ENCODE results near the gene SPAG17.
"Not testable (repeated sequence)": the region's sequence is repeated elsewhere in the genome, so short reads cannot be mapped to it uniquely, and the experiment has no call there.

Gene SPAG17

DNA sequence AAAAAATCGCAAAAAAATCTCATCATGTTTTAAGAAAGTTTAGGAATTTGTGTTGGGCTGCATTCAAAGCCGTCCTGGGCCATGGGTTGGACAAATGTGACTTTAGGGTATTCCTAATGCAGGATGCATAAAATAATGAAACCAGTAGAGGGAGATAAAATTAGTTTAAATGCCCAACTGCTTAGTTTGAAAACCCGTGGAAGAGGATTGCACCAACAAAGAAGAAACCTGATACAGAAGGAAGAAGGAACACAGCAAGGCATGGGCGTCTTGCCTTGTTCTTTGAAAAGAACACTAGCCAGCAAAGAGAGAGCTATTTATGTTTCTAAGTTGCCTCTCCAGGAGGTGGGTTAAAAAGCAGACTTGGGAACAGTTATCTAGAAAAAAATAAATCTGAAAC lies 217.6 kb downstream of the SPAG17 start:
- peak; percentile 82 for DNase-seq

- DNase-seq, result no peak
Observed at GRCh38 chr1:117964290-117965038, 220.6 kb downstream of the SPAG17 start.

GRCh38 chr1:117959364-117959763 lies 225.7 kb downstream of the SPAG17 start:
- DNase-seq, result no peak

DNA sequence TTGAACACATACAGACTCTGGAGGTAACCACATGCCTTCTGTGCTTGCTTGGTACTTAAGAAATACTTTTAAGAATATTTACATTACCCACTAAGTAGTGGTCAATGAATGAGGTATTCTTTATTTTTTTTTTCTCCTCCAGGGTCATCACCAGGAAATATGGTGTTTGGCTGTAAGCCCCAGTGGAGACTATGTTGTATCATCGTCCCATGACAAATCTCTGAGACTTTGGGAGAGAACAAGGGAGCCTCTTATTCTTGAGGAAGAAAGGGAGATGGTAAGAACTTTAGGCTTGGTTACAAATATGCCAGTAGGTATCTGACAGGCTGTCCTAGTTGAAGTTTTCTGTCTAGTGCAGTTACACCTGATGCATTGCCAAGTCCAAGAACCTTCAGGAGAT lies 232.6 kb downstream of the SPAG17 start:
- no peak for DNase-seq

GRCh38 chr1:117942293-117942692 lies 242.7 kb downstream of the SPAG17 start:
- no peak for DNase-seq

DNA sequence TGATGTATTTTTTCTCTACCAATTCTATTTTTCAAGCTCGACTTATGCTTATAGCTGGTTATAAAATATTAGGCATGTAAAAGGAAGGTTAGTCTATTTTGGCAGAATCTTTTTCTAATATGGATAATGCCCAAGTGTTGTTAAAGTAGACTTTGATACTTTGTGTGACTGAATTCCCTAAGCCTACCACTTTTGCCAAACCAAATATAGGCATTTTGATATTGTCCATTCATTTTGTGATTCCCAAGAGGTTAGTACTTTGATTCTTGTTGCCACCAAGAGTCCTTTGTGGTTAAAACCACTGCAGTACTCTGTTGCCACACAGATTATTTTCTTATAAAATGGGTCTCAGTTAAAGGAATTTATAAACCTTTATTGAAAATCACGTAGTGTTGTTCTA lies 251.3 kb downstream of the SPAG17 start:
- no peak for DNase-seq

DNA sequence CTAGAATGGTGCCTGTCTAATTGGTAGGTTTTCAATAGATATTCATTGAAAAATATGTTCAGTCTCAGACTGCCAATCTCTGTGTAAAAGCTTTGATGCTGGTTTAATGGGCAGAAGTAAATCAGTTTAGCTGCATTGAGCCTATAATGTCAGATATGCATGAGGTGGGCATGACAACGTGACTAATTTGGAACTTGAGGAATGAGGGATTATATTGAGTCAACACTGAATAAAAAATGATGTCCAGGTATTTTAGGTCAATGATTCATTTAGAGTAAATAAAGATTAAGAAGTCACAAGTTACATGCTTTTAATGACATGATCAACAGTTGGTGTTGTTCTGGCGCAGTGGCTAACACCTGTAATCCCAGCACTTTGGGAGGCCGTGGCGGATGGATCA lies 252.5 kb downstream of the SPAG17 start:
- no peak for DNase-seq

DNA sequence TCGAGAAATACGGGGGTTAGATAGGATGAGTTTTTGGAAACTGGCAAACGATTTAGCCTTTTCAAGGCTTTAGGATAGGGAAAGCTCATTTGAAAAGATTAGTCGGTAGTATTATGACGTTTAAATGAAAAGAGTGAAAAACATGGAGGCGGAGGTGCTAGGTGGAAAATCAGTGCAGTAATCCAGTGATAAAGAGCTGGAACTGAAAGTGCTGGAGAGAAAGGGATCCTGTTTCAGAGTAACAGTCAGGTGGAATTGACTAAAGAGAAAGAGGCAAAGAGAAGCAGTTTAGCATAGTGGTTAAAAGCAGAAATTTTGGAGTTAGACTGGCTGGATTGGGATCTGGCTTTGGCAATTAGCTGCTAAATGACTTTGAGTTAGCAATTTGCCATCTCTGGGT lies 254.5 kb downstream of the SPAG17 start:
- DNase-seq, result no peak

- DNase-seq, result no peak
Observed at GRCh38 chr1:117930173-117930447, 254.9 kb downstream of the SPAG17 start.

- peak; percentile 95 for DNase-seq
Observed at GRCh38 chr1:117929343-117930172, 255.5 kb downstream of the SPAG17 start, which contains the start of the genes GDAP2 and WDR3. GDAP2 (minus strand) TSS chr1:117929621; CDS start chr1:117920357, 9,264 bp downstream. WDR3 (plus strand) TSS chr1:117929739; CDS start chr1:117933320, 3,581 bp downstream.

GRCh38 chr1:117928881-117929342 lies 256.1 kb downstream of the SPAG17 start:
- DNase-seq, result peak; percentile 57

- no peak for DNase-seq
Observed at GRCh38 chr1:117925981-117926380, 259.0 kb downstream of the SPAG17 start.

DNA sequence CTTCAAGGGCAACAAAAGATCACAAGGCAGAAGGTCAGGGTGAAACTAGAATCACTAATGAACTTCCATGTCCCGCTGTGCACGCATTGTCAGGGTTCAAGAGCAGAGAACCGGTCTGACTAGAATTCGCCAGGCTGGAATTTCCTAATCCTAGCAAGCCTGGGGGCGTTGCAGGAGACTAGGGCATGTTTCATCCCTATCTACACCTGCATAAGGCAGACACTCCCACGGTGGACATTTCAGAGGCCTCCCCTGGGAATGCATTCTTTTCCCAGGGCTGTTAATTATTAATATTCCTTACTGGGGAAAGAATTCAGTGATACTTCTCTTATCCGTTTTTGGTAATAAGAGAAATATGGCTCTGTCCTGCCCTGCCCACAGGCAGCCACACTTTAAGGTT lies 262.3 kb downstream of the SPAG17 start:
- DNase-seq, result not testable (repeated sequence)

DNA sequence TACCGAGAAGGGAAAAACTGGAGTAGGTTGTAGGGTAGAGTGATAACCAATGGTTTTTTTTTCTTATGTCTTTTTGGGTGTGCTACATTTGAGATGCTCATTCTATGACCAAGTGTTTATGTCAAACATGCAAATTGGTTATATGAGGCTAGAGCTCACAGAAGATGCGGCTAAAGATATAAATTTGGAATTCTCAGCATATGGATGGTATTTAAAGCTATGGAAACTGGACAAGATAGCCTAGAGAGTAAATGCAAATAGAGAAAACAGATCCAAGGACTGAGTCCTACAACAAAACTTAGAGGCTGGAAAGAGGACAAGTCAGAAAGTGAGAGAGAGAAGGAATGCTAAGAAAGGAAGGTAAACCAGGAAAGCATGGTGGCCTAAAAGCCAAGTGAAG lies 263.0 kb downstream of the SPAG17 start:
- no peak for DNase-seq

GRCh38 chr1:117919376-117919775 lies 265.7 kb downstream of the SPAG17 start:
- DNase-seq, result no peak

DNA sequence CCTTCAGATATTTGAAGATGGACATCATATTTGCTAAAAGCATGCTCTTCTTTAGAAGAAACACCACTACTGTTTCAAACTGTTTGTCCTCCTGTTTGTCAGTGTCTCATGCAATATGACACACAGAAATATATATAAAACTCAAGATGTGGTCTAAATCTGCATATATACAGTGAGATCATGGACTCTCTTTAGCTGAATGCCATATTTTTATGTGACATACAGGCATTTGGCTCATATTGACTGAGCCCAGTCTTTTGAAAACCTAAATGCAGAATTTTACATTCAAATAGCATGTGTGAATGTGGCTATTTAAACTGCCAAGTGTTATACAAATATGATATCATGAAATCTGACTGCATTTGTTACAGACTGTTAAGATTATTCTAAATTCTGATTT lies 274.0 kb downstream of the SPAG17 start:
- no peak for DNase-seq

DNA sequence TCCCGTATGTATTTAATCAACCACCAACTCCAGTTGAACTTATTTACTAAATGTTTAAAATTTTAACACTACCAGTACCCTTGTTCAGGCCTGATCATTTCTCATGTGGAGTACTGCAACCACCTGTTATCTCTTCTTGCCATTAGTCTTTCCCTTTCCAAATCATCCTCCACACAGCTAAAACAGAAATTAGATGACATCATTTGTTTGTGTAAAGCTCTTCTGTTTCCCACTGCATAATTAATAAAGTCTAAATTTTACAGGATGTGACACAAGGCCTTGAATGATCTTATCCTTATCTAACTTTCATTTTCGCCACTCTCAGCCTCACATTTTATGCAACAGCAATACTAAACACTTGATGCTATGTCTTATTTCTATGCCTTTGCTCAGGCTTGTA lies 280.0 kb downstream of the SPAG17 start:
- DNase-seq, result no peak

DNA sequence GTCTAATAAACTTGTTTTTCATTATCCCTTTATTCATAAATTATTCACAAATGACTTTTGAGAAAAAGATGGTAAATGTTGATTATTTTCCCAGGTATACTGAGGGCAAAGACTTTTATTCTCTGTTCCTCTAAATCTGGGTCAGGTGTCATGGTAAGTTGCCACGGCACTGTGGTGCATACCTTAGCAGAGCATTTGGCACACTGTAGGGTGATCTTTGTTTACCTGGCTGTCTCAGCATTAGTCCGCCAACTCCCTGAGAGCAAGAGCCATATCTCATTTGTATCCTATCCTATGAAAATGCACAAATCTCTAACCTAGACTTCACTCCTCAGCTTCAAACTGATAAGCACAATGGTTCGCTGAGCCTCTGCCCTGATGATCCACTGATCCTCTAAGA lies 280.5 kb downstream of the SPAG17 start:
- DNase-seq, result no peak

Measured in DMS79 treated with DMSO at 0.1 percent for 48 hours (cell line).